ENCODE results near the gene IFFO2. TPM values are rescaled to one million over a fixed set of nuclear protein-coding genes. Genes with fewer than 3 reads are reported as not detected.

IFFO2 gene
- total and polyA plus RNA-seq, 2 of the 8 experiments (the other 6 are each of a cell fraction or from before 2014, with no cell fraction given) = 6.6 to 10.4 TPM

- TF ChIP-seq KDM4A (IDR thresholded peaks at IDR 0.05; ENCODE audit: low read depth, low read length, severe bottlenecking) = no peak
- no peak for TF ChIP-seq NANOG (IDR thresholded peaks at IDR 0.05; ENCODE audit: insufficient read depth, low read depth, low read length, poor library complexity, severe bottlenecking)
- TF ChIP-seq HDAC2 (IDR thresholded peaks at IDR 0.05; ENCODE audit: borderline replicate concordance in 1 of 2, low read depth in 2 of 2, low read length in 2 of 2) = no peak
- TF ChIP-seq CHD2 (IDR thresholded peaks at IDR 0.05; ENCODE audit: low read length) = no peak
- TF ChIP-seq SIN3A (conservative IDR thresholded peaks at IDR 0.05 in 1 of 2, IDR thresholded peaks at IDR 0.05 in 1 of 2; ENCODE audit: low read depth in 1 of 2, low read length in 2 of 2) = no peak
- 0 out of 2 replicates have a peak, but pooled peaks have one; percentile 11 for TF ChIP-seq TEAD4 (IDR thresholded peaks at IDR 0.05; ENCODE audit: low read depth, low read length)
- no peak for TF ChIP-seq BRCA1 (IDR thresholded peaks at IDR 0.05; ENCODE audit: low read depth, low read length)
- TF ChIP-seq ATF2 (IDR thresholded peaks at IDR 0.05; ENCODE audit: low read length) = 0 out of 2 replicates have a peak, but pooled peaks have one; percentile 40
- TF ChIP-seq TAF7 (optimal IDR thresholded peaks at IDR 0.05; ENCODE audit: borderline replicate concordance, low read depth, low read length) = no peak
These were observed 15.0 kb downstream of the IFFO2 start (continued) for GRCh38 chr1:18941221-18942141.
